ENCODE measurements around the gene GRK5.
A peak's percentile ranks its signal among the peaks of the same experiment; 100 is the strongest.
"Not testable (repeated sequence)": the region's sequence is repeated elsewhere in the genome, so short reads cannot be mapped to it uniquely, and the experiment has no call there.

GRK5 gene

DNA sequence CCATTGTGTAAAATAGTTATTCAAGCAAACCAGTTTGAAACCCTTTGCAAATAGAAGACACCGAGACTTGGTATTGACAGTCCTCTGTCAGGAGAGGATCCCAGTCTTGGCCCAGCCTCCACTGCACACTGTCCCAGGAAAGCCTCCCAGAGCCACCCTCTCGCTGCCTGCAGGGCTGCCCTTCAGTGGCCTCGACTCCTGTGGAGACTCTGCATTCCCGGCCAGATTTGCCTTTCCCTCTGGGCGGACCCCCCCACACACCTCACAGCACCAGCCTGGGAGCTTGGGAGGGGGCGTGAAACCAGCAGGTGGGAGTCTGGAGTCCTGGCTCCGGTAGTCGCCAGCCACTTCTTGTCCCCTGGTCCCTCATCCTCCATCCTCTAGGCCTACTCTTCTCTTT is 48.7 kb downstream of the GRK5 start:
- TF ChIP-seq GATA1 (IDR thresholded peaks at IDR 0.05; ENCODE audit: low read depth, low read length) (no peak), POLR2A (IDR thresholded peaks at IDR 0.05; ENCODE audit: low read length) (no peak)
- DNase-seq = no peak

DNA sequence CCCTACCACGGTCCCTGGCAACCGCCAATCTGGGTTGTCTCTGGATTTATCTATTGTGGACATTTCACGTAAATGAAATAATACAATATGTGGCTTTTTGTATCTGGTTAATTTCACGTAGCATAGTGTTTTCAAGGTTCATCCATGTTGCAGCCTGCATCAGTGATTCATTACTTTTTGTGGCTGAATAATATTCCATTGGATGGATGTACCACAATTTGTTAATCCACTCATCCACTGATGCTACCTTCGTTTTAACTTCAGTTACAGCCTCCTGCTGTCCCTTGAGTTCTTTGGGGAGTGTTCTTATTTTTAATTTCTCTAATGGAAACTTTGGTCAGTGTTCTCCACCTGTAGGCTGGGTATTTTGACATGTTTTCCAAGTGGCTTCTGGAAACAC is 49.5 kb downstream of the GRK5 start:
- DNase-seq = no peak
- TF ChIP-seq POLR2A (IDR thresholded peaks at IDR 0.05; ENCODE audit: low read length) (no peak), GATA1 (IDR thresholded peaks at IDR 0.05; ENCODE audit: low read depth, low read length) (no peak)

DNA sequence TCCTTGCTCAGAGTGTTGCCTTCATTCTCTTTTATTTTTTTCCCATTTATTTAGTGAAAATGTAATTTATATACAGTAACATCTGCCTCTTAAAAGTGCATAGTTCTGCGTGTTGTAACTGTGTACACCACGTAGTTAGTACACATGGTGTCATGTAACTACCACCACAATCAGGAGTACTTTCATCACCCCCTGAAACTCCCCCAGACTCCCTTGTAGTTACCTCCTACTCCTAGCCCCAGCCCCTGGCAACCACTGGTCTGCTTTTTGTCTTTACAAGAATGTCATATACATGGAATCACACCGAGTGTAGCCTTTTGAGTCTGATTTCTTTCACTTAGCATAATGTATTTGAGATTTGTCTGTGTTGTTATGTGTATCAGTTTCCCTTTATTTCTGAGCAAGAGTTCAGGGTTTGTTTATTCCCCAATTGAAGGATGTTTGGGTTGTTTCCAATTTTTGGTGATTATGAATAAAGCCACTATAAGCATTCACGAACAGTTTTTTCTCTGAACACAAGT is 50.6 kb downstream of the GRK5 start:
- no peak for DNase-seq
- TF ChIP-seq POLR2A (IDR thresholded peaks at IDR 0.05; ENCODE audit: low read length) = no peak
- TF ChIP-seq GATA1 (IDR thresholded peaks at IDR 0.05; ENCODE audit: low read depth, low read length) = no peak

DNA sequence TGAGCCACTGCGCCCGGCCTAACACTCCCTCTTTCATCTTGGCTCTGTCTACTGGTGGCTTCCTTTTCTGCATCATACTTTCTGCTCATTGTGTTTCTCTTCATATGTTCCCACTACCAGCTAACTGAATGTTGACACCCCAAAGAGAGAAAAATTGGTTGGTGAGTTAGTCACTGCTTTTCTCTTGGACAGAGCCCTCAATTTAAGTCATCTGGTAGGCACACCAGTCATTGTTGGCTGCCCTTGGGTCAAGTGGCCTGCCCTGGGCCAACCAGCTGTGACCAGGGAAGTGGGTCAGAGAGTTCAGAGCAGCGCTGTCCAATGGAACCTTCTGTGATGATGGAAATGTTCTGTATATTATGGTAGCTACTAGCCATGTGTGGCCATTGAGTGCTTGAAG is 52.0 kb downstream of the GRK5 start:
- no peak for DNase-seq
- TF ChIP-seq POLR2A (IDR thresholded peaks at IDR 0.05; ENCODE audit: low read length) (no peak), GATA1 (IDR thresholded peaks at IDR 0.05; ENCODE audit: low read depth, low read length) (no peak)

DNA sequence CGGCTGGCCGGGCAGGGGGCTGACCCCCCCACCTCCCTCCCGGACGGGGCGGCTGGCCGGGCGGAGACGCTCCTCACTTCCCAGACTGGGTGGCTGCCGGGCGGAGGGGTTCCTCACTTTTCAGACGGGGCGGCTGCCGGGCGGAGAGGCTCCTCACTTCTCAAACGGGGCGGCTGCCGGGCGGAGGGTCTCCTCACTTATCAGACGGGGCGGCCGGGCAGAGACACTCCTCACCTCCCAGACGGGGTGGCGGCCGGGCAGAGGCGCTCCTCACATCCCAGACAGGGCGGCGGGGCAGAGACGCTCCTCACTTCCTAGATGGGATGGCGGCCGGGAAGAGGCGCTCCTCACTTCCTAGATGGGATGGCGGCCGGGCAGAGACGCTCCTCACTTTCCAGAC is 53.6 kb downstream of the GRK5 start:
- not testable (repeated sequence) for DNase-seq

DNA sequence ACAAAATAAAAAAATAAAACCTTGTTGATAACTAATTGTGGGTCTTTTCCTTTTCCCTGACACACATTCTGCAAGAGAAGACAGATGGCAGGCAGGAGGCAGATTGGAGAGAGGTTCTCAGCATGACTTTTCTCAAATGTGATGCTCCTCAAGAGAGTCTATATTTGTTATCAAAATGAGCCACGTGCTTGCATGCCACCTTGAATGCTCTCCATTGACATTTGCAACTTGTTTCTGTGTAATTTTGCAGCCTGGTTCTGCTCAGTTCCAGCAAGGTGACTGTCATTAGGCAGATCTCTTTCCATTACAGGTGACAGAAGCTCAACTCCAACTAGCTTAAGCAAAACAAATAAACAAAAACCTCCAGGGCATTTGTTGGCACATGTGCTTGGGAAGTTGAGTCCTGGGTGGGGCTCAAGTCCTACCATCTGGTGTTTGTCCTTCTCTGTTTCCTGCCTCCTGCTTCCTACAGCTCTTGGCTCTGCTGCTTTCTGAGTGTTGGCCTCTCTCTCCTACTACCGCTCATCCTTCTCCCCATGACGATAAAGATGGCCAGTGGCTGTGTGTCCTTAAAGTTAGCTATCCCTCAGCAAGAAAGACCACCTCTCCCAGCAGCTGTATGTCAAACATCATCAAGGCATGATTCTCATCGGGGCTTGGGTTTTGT is 56.7 kb downstream of the GRK5 start:
- DNase-seq = no peak
- TF ChIP-seq POLR2A (IDR thresholded peaks at IDR 0.05; ENCODE audit: low read length) (no peak), GATA1 (IDR thresholded peaks at IDR 0.05; ENCODE audit: low read depth, low read length) (no peak)

DNA sequence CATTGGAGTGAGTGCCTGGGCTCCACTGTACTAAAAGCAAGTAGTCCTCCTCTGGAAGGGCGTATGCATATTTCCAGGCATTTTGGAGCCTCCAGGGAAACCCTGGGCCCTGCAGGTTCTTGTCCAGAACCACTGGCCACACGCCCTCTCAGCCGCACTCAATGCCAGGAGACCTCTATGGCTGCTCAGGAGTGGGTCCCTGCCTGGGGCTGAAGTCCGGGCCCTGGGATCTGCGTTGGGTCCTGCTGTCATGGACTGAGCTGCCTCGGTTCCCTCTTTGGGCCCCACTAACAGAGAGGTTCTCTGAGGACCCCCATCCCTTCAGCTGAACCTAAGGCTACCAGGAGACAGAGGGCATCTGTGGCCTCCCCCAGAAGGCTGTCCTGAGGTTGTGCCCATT is 58.3 kb downstream of the GRK5 start:
- no peak for TF ChIP-seq POLR2A (IDR thresholded peaks at IDR 0.05; ENCODE audit: low read length)
- no peak for TF ChIP-seq GATA1 (IDR thresholded peaks at IDR 0.05; ENCODE audit: low read depth, low read length)
- no peak for DNase-seq

DNA sequence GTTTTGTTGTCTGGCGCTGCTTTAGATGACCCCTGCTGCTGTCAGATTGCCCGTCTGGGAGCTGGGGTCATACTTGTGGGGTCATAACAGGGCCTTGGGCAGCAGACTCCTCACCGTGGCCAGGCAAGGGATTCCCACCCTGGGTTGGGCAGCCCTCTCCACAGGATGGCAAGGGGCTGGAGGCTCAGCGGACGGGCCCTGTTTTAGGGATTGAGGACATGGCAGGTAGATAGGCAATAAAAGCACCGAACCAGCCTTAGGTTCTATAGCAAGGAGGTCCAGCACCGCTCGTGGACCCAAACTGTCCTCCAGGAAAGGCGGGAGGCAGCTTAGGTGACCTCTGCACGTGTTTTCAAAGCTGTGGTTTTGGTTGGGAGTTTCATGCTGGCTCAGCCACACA is 60.0 kb downstream of the GRK5 start:
- DNase-seq = no peak
- TF ChIP-seq GATA1 (IDR thresholded peaks at IDR 0.05; ENCODE audit: low read depth, low read length) = no peak
- no peak for TF ChIP-seq POLR2A (IDR thresholded peaks at IDR 0.05; ENCODE audit: low read length)

DNA sequence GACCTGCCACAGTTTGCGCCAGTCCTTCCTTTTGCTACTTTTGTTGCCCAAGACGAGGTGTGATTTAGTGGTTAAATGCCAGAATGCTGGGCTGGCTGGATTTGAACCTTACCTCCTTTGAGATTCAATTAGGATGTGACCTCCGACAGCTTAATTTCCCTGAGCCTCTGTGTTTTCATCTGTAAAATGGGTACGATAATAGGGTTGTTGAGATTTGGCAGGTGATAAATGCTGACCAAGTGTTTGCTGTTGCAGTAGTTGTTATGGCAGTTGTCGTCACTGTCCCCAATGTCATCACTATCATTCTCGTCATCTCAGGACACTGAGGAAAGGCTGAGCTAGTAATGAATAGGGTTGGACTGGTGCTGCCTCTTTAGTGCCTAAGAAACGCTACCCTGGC is 61.1 kb downstream of the GRK5 start:
- TF ChIP-seq GATA1 (IDR thresholded peaks at IDR 0.05; ENCODE audit: low read depth, low read length) (no peak), POLR2A (IDR thresholded peaks at IDR 0.05; ENCODE audit: low read length) (no peak)
- DNase-seq = no peak

DNA sequence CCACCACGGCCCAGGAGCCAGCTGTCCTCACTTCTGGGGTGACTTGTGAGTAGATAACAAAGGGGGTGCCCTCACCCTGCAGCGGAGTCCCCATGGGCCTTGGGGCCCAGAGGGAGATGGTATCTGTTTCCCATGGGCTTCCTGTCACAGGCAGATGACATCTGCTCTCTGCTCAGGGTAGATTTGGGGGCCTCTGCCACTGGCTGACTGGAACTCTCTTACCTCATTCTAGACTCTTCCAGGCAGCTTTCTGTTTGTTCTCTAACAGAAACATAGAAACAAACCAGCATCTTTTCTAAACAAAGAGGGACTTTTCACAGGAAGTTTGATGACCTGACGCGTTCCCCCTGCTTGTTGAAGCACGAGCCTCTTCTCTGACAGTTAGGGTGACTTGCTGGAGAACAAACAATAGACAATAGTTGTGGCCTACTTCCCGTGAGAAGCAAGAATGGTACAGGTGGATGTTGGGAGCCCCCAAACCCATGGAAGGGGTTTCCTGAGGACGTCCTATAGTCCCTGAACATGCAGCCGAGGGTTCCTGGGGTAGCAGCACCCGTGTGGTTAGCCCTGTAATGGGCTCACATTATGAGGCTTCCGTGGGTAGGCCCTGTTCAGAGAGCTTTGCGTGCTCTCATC is 61.6 kb downstream of the GRK5 start:
- DNase-seq = peak; percentile 64 to 88

DNA sequence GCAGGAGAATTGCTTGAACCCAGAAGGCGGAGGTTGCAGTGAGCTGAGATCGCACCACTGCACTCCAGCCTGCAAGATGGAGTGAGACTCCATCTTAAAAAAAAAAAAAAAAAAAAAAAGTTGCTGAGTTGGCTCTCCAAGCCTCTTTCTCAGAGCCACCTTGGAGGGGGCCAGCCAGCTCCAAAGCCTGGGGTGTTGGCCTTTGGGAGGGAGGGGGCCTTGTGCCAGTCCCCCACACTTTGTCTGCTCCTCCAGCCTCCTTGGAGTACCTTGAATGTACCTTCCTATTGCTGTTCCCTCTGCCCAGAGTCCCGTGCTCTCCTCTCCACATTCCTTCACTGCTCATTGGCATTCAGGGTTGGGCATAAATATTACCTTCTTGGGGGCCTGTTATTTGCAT is 62.4 kb downstream of the GRK5 start:
- TF ChIP-seq GATA1 (IDR thresholded peaks at IDR 0.05; ENCODE audit: low read depth, low read length) (no peak), POLR2A (IDR thresholded peaks at IDR 0.05; ENCODE audit: low read length) (no peak)
- DNase-seq = no peak

More for the DNA sequence above, 61.6 kb downstream of the GRK5 start:
- TF ChIP-seq POLR2A (IDR thresholded peaks at IDR 0.05; ENCODE audit: low read length) (no peak), GATA1 (IDR thresholded peaks at IDR 0.05; ENCODE audit: low read depth, low read length) (no peak)

DNA sequence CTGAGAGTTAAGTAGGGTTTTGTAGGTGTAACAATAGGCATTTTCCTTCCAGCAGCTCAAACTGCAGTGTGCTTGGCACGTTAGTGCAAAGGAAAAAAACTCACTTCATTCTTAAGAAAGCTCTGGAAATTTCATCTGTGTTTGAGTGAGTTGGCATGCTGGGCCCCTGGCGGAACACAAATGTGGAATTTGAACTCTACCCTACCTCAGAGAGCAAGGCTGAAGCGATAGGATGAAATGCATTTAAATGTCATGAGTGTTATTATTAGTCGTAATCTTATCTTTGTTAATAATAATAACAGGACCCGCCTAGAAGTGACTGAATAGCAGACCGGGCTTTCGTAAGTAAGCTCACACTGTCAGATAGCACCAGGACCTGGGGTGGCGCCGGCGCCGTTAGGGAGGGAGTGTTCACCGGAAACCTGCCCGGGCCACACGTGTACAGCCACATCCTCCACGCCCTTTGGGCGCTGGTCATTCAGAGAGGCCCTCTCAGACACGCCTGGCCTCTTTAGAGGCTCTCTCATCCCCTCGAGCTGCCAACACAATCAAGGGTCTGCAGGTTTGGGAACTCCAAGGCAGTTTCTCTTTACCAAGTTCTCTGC is 63.5 kb downstream of the GRK5 start:
- peak; percentile 45 to 63 for DNase-seq
- no peak for TF ChIP-seq GATA1 (IDR thresholded peaks at IDR 0.05; ENCODE audit: low read depth, low read length)
- TF ChIP-seq POLR2A (IDR thresholded peaks at IDR 0.05; ENCODE audit: low read length) = no peak

DNA sequence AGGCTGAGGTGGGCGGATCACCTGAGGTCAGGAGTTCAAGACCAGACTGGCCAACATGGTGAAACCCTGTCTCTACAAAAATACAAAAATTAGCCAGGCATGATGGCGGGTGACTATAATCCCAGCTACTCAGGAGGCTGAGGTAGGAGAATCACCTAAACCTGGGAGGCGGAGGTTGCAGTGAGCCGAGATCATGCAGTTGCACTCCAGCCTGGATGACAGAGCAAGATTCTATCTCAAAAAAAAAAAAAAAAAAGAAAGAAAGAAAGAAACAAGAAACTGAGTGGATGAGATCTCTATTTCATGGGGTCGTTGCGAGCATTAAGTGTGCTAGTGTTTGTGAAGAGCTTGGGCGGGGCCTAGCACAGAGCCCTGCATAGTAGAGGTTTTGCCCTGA is 65.0 kb downstream of the GRK5 start:
- not testable (repeated sequence) for DNase-seq

DNA sequence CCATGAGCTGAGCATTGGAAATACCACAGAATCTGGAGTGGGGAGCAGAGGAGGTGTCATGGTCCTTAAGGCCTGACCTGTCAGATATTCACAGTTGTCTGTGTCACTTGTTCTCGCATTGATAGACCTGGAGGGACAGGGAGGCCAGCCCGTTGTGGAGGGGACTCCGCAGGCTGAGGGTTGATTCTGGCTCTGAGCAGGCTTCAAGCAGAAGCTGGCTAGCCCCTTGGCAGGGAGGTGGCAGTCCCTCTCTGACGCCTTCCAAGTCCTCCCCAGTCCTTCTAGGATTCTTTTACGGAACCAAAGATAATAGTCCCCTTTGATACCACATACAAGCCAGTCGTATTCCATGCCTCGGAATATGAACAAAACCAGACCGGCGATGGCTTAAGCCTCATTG is 65.4 kb downstream of the GRK5 start:
- TF ChIP-seq POLR2A (IDR thresholded peaks at IDR 0.05; ENCODE audit: low read length) (no peak), GATA1 (IDR thresholded peaks at IDR 0.05; ENCODE audit: low read depth, low read length) (no peak)
- DNase-seq = no peak

DNA sequence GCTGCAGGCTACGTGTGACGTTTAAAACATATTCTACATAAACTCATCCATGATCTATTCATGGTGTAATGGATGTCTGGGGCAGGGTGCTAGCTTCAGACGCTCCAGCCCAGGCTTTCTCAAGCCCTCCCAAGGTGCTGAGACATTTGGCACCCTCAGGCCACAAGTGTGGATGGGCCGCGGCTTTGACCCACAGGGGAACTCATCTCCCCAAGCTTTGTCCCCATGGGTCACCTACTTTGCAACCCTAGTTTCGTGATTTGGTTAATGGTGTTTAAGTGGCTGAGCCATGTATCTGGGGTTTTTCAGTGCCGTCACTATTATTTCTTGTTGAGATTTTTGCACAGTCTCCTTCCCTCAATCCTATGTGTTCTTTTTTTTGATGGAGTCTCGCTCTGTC is 66.0 kb downstream of the GRK5 start:
- no peak for TF ChIP-seq POLR2A (IDR thresholded peaks at IDR 0.05; ENCODE audit: low read length)
- no peak for TF ChIP-seq GATA1 (IDR thresholded peaks at IDR 0.05; ENCODE audit: low read depth, low read length)
- no peak for DNase-seq

Data from erythroblast (primary cell).